Activated CD4-positive, alpha-beta T cell treated with anti-CD3 and anti-CD28 coated beads for 24 hours (primary cell): ENCODE results near the gene LYPD4.

Experiments
- DNase-seq, 2 donors: peaks; one replicate each; pipeline ENCODE4 v3.0.0-alpha.2; 2020; ENCODE audit warnings: low read depth in 2 of 2

LYPD4 gene

DNA sequence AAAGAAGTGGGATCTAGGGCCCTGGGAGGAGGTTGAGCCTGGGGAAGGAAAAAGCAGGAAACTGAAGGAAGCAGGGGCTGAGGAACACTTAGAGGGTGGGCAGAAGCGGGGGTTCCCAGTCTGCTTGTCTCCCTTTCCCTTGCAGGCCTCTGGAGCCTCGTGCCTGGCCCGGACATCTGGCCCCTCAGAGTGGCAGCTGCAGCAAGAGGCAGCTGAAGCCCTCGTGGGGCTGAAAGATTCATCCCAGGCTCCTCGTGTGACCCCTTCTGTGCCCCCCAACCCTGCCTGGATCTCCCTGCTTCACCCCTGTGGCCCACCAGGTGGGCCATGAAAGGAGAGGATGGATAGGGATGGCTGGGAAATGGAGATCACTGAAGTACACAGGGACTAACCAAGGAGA, 5.9 kb upstream of the LYPD4 start:
- DNase-seq: no peak

GRCh38 chr19:41849067-41849466, 4.6 kb upstream of the LYPD4 start:
- no peak for DNase-seq

DNA sequence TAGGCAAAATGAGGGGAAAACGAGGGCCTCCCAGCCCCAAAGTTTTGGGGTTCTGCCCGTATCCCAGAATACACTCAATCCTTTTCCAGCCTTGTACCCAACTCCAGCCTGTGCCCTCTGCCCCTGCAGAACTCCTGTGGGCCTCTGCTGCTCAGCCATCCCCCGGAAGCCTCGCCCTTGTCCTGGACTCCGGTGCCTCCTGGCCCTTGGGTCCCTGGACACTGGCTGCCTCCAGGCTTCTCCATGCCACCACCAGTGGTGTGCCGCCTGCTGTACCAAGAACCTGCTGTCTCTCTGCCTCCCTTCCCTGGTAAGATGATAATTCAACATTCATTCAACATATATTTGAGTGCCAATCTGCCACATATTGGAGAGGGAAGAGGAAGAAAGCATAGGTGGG, 4.2 kb upstream of the LYPD4 start:
- no peak for DNase-seq

DNA sequence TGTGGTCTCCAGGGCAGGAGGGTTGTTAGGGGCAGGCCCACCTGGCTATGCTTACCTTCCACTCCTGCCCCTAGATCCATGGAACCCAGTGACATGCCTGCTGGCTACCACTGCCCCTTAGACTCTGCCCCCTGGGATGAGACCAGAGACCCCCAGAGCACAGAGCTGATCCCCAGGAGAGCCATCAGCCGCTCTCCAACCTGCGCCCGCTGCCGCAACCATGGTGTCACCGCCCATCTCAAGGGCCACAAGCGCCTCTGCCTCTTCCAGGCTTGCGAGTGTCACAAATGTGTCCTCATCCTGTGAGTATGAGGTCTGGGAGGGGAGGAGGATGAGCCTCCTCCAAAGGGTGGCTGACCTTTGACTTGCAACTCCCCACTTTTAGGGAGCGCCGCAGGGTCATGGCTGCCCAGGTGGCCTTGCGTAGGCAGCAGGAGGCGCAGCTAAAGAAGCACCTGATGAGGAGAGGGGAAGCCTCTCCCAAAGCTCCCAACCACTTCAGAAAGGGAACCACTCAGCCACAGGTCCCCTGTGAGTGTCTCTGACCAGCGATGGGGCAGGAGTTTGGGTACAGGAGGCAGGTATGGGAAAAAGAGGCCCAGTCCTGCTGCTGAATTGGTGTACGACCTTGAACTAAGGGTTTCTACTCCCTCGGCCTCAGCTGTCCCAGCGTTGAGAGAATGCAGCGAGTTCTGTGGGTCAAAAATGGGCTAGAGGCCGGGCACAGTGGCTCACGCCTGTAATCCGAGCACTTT, 3.0 kb upstream of the LYPD4 start:
- no peak for DNase-seq

- DNase-seq: no peak
These were observed 638 bp upstream of the LYPD4 start for GRCh38 chr19:41845051-41845590.

DNA sequence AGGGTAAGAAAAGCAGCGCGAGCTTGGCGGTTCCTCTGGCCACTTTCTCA, 343 bp upstream of the LYPD4 start, which contains the start of gene DMRTC2:
DMRTC2 (plus strand) TSS at position 42 of the 50 bp plus-strand sequence. CDS start 2,387 bp downstream, outside the sequence.
- no peak for DNase-seq

DNA sequence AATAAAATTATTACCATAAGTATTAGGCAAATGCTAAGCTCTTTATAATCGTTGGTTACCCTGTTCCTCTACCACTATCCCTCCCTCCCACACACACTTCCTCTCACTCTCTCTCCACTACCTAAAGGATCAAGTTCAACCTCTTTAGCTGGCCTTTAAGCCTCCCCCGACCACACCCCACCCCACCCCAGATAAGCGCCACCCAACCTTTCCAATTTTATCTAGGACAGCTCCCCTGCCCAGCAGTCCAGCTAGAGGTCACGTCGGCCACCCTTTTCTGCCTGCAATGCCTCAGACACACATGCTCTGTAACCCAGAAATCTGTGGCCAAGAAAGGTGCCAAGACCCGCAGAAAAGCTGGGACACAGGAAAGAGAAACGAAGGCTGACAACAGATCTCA, 1.1 kb downstream of the LYPD4 start:
- no peak for DNase-seq

GRCh38 chr19:41839211-41839610, 5.3 kb downstream of the LYPD4 start:
- DNase-seq: no peak

- no peak for DNase-seq
These were observed 6.3 kb downstream of the LYPD4 start for GRCh38 chr19:41837981-41838708.

DNA sequence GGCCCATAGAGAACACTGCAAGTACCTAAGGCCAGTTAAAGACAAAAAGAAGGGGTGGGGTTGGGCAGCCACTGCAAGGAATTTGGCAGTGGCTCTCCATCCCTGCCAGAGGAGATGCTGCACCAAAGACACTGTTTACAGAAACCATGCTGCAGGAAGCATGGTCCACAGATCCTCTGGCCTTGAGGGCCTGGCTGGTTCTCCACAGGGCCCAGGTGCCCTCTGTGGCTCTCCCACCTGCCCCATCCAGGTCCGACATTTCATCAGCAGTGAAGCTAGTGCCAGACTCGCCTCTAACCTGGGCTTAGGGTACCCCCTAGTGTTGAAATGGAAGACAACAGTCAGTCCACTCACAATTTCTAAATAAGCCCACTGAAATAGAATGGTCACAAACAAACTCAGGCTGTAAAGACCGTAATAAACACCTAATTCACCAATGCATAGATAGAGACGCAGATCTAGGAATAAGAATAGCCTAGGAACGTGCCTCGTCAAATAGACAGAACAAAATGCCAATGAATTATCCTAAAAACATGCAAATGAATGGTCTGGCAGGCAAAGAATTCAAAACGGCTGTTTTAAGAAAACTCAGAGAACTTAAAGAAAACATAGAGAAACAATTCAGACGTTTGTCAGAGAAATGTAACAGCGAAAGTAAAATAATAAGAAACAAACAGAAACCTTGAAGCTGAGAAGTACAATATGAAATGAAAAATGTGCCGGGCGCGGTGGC, 23.3 kb downstream of the LYPD4 start:
- DNase-seq: peak in 1 of 2 donors; percentile 39

DNA sequence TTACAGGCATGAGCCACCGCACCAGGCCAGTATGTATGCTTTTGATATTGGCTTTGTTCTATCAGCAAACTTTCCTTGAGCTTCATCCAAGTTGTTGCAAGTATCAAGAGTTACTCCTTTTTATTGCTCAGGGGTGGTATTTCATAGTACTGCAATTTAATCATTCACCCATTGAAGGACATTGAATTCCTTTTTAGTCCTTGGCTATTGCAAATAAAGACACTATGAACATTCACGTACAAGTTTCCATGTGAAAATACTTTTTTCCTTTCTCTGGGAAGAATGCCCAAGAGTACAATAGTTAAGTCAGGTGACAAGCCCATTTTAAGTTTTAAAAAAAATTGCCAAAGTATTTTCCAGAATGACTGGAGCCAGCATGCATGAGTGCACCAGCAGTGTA, 27.7 kb downstream of the LYPD4 start:
- DNase-seq: no peak

GRCh38 chr19:41815301-41815700, 29.2 kb downstream of the LYPD4 start:
- no peak for DNase-seq

DNA sequence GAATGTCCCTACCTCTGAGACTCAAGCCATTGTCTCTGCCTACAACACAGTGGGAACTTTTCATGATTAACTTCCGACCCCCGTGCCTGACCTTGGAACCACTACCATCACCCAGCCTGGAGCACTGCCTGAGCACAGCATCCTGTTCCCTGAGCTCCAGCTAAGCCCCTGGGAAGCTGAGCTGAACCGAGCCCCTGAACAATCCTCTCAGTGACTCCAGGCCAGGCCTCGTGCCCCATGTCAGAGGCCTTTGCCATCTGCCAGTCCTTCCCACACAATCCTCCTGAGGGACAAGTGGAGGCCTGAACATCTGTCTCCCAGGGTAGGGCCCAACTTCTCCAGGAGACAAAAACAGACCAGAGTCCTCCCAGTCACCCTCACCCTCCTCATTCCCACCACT, 30.6 kb downstream of the LYPD4 start:
- DNase-seq: no peak

- DNase-seq: no peak
These were observed 32.5 kb downstream of the LYPD4 start for GRCh38 chr19:41811981-41812380.

DNA sequence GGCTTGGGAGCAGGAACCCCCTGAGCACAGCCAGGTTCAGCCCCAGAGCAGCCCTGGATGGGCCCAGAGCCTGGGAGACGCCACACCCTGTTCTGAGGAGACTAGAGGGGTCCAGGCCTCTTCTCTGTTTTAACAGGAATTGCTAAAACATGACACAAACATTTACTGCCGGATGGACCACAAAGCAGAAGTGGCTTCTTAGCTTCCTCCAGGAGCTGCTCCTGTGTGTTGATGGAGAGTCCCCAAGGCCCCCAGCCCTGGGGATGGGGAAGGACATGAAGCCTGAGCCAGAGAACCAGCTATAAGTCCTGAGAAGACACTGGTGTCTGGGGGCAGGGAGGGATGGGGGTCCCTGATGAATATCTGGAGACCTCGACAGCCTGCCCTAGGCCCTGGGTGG, 33.4 kb downstream of the LYPD4 start:
- no peak for DNase-seq

GRCh38 chr19:41810301-41810700, 34.2 kb downstream of the LYPD4 start:
- DNase-seq: no peak

- DNase-seq: no peak
These were observed 35.6 kb downstream of the LYPD4 start for GRCh38 chr19:41808663-41809566.

GRCh38 chr19:41807176-41807575, 37.3 kb downstream of the LYPD4 start:
- no peak for DNase-seq

DNA sequence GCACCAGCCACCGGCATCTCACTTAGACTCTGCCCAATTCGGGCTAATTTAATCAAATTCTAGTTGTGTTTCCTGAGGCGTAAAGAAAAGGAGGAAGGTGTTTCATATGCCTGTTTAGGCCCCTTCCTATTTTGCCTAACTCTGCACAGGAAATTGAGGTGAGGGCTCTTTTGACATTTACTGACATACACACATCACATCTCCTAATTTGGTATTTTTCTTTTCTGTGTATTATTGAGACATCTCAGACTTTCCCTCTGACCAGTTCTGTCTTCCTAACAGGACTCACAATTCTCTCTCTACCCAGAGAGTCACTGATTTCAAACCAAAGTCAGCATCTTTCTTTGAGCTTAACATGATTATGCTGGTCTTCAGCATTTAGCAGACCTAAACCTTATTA, 40.1 kb downstream of the LYPD4 start:
- no peak for DNase-seq

- no peak for DNase-seq
These were observed 41.7 kb downstream of the LYPD4 start for GRCh38 chr19:41802770-41803169.

DNA sequence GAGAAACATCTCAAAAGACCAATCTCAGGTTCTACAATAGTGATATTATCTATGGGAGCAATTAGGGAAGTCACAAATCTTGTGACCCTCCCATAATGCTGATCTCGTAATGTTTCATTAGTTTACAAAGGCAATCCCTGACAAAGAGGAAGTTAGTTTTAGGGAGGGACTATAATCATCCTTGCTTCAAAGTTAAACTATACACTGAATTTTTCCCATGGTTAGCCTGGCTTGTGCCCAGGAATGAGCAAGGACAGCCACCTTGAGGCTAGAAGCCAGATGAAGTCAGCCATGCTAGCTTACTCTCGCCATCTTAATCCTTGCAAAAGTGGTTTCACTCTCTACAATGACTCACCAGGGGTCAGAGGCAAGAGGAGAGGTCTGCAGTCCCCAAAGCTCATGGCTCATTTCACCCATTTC, 42.7 kb downstream of the LYPD4 start:
- no peak for DNase-seq

GRCh38 chr19:41801031-41801430, 43.5 kb downstream of the LYPD4 start:
- no peak for DNase-seq
